ENCODE data around the gene MAPKBP1.

MAPKBP1 gene

GRCh38 chr15:41861736-41862356 is 87.6 kb downstream of the MAPKBP1 start:
- H3K4me3 ChIP-seq (ENCODE audit: low read length), result no peak overlapping the region
- TF ChIP-seq ZNF274 (IDR thresholded peaks at IDR 0.05; ENCODE audit: low read depth, low read length), result no peak

DNA sequence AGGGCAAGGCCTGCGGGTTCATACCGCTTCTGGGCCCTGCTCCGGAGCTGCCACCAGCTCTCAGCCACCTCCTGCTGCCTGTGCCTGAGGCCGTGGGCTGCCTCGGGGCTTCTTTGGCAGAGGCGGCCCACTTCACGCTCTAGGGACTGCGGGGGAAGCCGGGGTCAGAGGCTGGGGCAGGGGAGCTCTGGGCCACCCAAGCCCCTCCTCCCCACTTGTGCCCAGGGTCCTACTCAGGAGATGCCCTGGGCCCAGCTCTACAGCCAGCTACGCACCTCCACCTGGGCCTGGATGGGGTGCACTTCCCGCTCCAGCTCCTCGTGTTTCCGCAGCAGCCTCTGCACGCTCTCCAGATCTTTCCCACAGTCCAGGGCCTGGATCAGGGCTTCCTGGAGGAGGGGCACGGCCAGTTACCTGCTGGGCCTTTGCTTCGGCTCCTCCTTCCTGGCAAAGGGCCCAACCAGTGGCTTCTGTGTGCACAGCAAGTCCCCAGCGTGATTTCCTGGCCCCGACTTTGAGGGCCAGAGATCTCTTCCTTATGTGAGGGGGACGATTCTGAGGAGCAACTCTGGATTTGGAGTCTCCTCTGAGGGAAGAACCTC is 88.3 kb downstream of the MAPKBP1 start:
- H3K4me3 ChIP-seq (ENCODE audit: low read length), result no peak overlapping the region
- no peak for TF ChIP-seq ZNF274 (IDR thresholded peaks at IDR 0.05; ENCODE audit: low read depth, low read length)

DNA sequence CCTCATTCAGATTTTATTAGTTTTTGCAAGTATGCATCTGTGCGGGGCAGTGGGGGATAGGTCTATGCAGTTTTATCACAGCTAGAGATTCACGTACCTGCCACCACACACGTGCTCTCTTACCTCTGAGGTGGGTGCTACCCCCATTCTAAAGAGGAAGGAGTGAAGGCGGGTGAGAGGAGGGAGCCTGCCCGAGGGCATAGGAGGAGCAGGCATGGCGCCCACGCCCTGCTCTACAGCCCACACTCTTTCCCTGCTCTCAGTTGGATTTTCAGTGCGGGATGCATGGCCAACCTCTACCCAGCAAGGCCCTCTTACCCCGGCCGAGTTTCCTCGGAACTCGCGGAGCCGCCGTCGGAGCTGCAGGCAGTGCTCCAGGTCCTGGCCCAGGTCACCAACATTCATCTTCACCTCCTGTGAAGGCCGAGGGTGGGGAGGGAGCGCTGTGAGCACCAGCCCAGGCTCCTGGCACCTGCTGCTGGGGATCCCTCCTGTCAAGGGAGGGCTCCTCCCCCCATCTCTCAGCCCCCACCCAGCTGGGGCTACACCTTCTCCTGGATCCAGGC is 91.3 kb downstream of the MAPKBP1 start:
- no peak for TF ChIP-seq ZNF274 (IDR thresholded peaks at IDR 0.05; ENCODE audit: low read depth, low read length)
- no peak overlapping the region for H3K4me3 ChIP-seq (ENCODE audit: low read length)

DNA sequence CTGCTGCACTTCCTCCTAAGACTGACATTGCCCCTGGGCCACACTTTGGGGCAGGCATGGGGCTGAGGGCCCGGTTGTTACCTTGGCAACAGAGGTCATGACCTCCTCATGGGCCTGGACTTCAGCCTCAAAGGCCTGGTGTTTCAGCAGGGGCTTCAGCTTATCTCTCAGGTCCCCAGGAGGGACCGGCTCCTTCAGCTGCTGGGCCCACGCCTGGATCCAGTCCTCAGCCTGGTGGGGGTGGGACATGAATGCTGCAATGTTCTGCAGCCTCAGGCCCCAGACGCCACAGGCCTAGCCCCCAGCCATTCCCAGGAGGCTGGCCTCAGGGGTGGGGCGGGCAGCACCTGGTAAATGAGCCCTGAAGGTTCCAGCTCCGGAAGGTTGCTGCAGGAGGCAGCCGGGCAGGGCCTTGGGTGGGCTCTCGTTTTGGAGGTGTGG is 92.0 kb downstream of the MAPKBP1 start:
- TF ChIP-seq ZNF274 (IDR thresholded peaks at IDR 0.05; ENCODE audit: low read depth, low read length), result no peak
- no peak overlapping the region for H3K4me3 ChIP-seq (ENCODE audit: low read length)

DNA sequence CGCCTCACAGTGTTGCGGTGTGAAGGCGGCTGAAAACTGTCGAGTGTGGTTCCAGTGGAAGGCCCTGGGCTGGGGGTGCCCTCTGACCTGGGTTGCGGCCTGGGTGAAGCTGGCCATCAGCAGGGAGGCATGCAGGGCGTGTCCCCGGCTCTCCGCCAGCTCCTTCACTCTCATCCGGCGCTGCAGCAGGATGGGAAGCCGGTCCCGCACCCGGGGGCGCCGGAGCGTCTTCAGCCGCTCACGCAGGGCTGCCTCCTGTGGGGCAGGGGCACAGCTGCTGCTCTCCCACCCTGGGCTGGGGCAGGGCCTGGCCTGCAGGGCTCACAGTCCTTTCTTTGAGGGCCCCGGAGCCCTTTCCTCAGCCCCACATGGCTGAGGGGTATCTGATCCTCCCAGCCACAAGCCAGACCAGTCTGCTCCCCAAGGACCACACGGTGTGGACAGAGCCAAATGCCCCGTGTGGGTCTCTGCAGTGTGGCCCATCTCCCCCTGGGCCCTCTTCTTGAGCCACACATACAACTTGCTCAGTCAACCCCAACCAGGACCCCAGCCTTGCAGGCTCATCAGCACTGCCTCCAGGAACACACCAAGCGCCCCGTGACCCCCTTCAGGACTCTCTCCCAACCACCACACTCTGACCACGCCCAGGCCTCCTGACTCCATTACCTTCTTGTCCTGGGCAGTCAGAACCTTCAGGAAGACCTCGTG is 92.7 kb downstream of the MAPKBP1 start:
- TF ChIP-seq ZNF274 (IDR thresholded peaks at IDR 0.05; ENCODE audit: low read depth, low read length), result no peak
- no peak overlapping the region for H3K4me3 ChIP-seq (ENCODE audit: low read length)

DNA sequence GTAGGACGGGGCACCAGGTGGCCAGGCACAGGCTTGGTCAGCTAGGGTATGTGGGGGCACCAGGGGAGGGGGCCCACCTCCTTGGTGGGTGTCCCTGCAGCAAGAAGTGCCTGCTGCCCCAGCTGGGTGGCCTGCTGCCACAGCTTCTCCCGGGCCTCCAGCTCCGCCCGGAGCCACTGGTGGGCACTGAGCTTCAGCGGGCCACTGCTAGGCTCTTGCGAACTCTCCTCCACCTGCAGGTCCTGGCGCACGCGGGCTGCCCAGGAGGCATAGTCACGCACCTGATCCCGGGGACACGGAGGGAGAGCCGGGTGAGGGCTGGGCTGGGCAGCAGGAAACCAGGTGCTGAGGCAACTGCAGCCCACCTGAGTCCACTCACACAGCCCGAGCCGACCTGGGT is 94.0 kb downstream of the MAPKBP1 start:
- TF ChIP-seq ZNF274 (IDR thresholded peaks at IDR 0.05; ENCODE audit: low read depth, low read length), result no peak

DNA sequence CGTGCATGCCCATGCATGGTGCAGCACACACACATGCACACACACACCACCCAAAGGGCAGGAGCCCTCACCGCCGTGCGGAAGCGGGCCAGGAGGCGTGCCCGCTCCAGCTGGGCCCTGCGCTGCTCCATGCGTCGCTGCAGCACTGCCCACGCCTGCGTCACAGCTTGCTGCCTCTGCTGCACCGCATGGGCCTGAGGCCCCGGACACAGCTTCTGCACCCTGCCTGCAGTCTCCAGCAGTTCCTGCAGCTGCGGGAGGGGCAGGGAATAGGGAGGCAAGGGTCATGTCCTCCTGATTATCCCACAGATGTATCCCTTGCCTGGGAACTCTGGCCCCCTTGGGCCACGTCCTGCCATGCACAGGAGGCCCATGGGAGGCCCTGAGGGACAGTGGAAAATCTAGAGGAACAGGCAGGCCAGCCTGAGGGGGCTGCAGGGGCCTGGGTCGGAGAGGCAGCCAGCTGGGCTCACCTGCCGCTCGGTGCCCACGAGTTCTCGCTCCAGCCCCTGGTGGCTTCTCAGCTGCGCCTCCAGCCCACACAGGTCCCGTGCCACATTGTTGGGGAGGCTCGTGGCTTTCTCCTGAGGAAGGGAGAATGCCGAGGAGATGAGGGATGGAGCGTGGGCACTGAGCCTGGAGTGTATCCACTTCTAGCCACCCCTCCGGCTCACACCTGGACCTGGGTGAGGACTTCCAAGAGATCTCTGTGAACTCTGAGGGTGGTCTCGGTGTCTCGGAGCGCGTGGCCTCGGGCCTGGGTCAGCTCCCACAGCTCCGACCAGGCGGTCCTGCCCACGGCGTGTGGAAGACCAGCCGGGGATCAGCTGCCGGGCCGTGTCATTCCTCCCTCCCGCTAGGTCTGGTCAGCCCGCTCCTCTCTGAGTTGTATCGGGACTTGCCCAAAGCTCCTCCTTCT is 95.7 kb downstream of the MAPKBP1 start:
- TF ChIP-seq ZNF274 (IDR thresholded peaks at IDR 0.05; ENCODE audit: low read depth, low read length), result no peak
- H3K4me3 ChIP-seq (ENCODE audit: low read length), result no peak overlapping the region

More for the DNA sequence above, 94.0 kb downstream of the MAPKBP1 start:
- no peak overlapping the region for H3K4me3 ChIP-seq (ENCODE audit: low read length)

DNA sequence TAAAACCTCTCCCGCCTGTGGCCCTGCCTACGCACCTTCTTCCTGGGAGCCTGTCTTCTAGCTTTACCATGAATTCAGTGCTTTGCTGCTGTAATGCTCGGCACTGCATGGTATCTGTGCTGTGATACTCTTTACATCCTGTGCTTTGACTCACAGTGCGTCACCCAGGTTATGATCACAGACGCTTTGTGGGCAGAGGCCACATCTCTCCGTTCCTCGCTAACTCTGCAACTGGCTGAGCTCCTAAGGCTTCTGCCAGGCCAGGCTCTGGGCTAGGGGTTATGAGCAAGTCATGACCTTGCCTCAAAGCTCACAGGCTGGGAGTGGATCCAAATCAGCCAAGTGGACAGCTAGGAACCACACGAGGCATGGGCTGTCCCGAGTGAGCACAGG is 96.4 kb downstream of the MAPKBP1 start:
- no peak overlapping the region for H3K4me3 ChIP-seq (ENCODE audit: low read length)
- TF ChIP-seq ZNF274 (IDR thresholded peaks at IDR 0.05; ENCODE audit: low read depth, low read length), result no peak

DNA sequence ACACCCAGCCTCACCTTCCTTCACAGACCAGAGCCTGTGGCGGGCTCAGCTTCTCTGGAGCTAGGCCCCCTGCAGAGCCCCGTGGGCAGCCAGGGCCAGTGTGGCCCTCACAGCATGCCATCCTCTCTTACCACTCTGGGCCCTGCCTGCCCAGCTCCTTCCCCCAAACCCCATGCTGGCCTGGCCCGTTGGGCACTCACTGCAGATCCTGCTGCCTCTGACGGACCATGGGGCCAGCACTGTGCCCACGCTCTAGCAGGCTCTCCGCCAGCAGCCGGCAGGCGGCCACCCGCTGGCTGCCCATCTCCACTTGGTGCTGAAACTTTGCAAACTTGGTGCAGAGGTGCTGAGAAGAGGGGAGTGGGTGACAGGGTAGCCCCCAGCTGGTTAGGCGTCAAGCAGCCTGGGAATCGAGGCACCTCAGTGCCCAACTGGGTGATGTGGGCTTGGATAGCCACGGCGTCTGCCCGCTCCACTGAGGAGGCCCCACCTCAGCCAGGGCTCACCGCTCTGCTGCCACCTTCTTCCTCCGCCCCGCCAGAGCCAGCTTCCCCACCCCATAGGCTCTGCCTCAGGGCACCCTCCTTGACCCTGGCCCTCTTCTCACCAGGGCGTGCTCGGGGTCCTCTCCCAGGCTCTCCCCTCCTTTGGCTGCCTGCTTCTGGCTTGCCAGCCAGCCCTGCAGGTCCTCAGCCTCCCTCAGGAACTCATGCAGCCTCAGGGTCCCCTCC is 97.1 kb downstream of the MAPKBP1 start:
- no peak for TF ChIP-seq ZNF274 (IDR thresholded peaks at IDR 0.05; ENCODE audit: low read depth, low read length)
- no peak overlapping the region for H3K4me3 ChIP-seq (ENCODE audit: low read length)

DNA sequence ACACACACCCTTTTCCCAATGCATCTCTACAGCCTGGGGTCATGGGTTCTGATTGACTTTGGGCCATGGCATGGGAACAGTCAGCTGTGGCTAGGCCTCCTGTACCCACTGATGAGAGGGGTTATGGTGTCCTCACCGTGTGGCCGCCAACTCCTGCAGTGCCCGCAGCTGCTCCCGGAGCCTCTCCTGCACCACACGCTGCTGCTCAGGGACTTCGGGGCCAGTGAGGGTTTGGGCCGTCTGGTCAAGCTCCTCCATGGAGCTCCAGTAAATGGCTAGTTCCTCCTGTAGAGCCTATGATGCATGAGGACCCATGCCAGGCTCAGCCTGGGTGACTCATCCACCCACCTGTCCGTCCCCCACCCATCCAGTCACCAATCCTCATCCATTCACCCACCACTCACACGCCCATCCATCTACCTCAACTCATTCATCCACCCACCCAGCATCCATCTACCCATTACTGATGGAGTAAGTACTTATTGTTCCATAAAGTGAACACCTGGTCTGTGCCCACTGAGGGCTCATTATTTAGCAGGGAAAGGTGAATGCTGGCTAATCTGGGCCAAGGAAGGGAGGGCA is 98.0 kb downstream of the MAPKBP1 start:
- H3K4me3 ChIP-seq (ENCODE audit: low read length), result no peak overlapping the region

GRCh38 chr15:41873711-41874110 is 99.4 kb downstream of the MAPKBP1 start:
- TF ChIP-seq ZNF274 (IDR thresholded peaks at IDR 0.05; ENCODE audit: low read depth, low read length), result no peak
- H3K4me3 ChIP-seq (ENCODE audit: low read length), result no peak overlapping the region

More for the DNA sequence above, 98.0 kb downstream of the MAPKBP1 start:
- TF ChIP-seq ZNF274 (IDR thresholded peaks at IDR 0.05; ENCODE audit: low read depth, low read length), result no peak

DNA sequence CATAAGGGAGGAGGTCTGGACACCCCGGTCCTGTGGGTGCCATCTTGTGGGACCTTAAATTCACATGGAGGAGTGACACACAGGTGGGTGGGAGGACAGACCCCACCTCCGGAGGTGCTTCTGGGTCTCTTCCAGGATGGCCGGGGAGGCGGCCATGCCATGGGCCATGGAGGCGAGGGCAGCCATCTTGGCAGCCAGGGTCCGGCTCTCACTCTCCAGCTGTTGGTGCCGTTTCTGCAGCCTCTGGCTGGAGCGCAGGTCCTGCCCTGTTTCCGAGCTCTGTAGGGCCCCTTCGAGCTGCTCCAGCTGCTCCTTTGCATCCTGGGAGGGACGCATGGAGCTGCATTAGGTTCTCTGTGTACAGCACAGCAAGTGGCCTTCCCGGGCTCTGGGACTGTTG is 100.5 kb downstream of the MAPKBP1 start:
- no peak overlapping the region for H3K4me3 ChIP-seq (ENCODE audit: low read length)
- TF ChIP-seq ZNF274 (IDR thresholded peaks at IDR 0.05; ENCODE audit: low read depth, low read length), result no peak

- TF ChIP-seq ZNF274 (IDR thresholded peaks at IDR 0.05; ENCODE audit: low read depth, low read length), result no peak
- H3K4me3 ChIP-seq (ENCODE audit: low read length), result no peak overlapping the region
These were observed 101.7 kb downstream of the MAPKBP1 start for GRCh38 chr15:41876007-41876406.
